HG02870 (cell line): ENCODE measurements around the gene SERPING1.
A peak's percentile ranks its signal among the peaks of the same experiment; 100 is the strongest.
"Not testable (repeated sequence)": the region's sequence is repeated elsewhere in the genome, so short reads cannot be mapped to it uniquely, and the experiment has no call there.

Source experiments
- ATAC-seq: cut with Tn5 transposase; IDR thresholded peaks from one replicate; pipeline ENCODE4 v1.9.1; 2021; ENCODE audit warnings: mild to moderate bottlenecking, moderate library complexity; ENCODE audit not compliant: unreplicated experiment

The SERPING1 gene

DNA sequence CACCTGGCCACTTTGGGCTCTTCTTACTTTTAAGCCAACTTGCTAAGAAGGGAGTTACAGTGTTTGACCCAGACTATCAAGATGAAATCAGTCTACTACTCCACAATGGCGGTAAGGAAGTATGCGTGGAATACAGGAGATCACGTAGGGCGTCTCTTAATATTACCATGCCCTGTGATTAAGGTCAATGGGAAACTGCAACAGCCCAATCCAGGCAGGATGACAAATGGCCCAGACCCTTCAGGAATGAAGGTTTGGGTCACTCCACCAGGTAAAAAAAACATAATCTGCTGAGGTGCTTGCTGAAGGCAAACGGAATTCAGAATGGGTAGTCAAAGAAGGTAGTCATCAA, 53.2 kb downstream of the SERPING1 start:
- ATAC-seq = no peak

DNA sequence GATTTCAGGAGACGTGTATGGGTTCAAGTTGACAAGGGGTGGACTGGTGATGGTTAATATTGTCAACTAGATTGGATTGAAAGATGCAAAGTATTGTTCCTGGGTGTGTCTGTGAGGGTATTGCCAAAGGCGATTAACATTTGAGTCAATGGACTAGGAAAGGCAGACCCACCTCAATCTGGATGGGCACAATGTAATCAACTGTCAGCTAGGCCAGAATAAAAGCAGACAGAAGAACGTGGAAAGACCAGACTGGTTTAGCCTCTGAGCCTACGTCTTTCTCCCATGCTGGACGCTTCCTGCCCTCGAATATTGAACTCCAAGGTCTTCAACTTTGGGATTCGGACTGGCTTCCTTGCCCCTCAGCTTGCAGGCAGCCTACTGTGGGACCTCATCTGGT, 53.9 kb downstream of the SERPING1 start:
- ATAC-seq = no peak

GRCh38 chr11:57652230-57652629, 54.7 kb downstream of the SERPING1 start:
- ATAC-seq = not testable (repeated sequence)

DNA sequence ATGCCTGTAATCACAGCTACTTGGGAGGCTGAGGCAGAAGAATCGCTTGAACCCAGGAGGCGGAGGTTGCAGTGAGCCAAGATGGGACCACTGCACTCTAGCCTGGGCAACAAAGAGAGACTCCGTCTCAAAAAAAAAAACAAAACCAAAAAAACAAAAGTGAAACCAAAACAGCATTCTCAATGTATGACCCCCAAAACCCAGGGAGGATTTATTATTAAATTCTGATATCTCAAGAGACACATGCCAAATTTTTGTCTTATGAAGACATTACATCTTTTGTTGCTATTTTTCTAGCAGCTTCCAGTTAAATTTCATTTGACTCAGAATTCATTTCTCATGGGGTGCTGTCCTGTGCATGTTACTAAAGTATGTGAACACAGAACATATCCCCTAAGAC, 55.2 kb downstream of the SERPING1 start:
- no peak for ATAC-seq

DNA sequence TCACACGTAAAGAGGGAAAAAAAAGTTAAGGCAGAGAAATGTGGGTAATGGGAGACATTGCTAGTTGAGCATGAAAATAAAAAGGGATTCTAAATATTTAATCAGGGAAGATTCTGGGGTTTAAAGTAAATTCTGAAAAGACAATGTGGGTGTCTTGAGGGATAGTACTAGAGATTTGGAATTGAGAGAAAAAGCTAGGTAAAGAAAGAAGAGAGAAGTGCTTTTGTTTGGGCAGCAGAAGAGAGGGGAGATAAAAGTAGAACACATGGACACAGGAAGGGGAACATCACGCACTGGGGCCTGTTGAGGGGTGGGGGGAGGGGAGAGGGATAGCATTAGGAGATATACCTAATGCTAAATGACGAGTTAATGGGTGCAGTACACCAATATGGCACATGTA, 55.7 kb downstream of the SERPING1 start:
- no peak for ATAC-seq

DNA sequence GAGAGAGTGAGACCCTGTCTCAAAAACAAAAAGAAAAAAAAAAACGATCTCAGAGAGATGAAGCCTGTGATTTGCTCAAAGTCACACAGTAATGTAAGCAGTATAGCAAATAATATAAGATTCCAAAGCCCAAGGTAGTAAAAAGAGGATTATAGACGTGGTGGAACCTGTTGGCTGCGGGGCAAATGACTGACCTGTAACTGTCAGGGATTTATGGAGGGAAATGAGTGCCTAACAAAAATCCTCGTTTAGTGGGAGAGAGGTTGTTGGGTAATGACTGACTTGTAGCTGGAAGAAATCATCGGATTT, 59.4 kb downstream of the SERPING1 start:
- ATAC-seq = no peak

DNA sequence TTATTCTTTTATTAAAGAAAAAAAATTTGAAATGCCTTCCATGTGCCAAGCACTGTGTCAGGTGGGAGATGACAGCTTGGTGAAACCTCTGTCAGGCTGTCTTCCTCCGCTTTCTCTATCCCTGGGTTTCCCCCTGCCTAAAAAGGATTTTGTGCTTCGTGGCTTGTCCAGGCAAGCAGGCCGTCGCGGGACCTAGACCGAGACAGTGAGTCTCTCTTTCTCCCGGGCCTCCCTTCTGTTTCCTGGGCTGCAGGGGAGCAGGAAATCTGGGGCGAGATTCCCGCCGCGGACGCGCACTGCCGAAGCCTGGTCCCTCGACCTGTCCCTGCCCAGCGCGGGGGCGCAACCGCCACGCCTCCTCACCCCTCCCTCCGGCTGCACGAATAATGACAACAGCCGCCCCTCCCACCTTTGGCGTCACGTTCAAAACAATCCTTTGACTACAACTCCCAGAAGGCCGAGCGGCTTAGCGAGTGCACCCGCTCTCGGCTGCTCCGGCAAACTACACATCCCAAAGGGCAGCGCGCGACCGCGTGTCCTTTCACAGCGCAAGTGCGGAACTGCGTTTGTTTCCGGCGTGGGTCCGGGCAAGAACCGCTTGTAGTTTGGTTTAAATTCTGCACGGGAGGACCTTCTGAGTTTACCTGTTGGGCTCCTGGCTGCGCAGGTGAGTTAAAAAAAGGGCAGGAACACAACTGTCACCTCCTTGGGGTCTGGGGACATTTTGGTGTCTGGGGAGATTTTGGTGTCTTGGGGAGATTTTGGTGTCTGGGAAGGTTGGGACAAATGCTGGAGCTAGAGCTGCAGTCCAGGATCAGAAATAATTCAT, 59.9 kb downstream of the SERPING1 start, which contains the start of gene CLP1:
TSS of gene CLP1 (plus strand) at position 569 of the 829 bp plus-strand sequence. CDS start 1,715 bp downstream, outside the sequence.
- peak; percentile 99 for ATAC-seq

GRCh38 chr11:57658023-57658361, 60.5 kb downstream of the SERPING1 start:
- no peak for ATAC-seq

DNA sequence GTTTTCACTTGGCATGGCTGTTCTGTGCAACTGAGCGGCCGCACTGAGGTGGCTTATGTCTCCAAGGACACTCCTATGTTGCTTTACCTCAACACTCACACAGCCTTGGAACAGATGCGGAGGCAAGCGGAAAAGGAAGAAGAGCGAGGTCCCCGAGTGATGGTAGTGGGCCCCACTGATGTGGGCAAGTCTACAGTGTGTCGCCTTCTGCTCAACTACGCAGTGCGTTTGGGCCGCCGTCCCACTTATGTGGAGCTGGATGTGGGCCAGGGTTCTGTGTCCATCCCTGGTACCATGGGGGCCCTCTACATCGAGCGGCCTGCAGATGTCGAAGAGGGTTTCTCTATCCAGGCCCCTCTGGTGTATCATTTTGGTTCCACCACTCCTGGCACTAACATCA, 62.2 kb downstream of the SERPING1 start:
- no peak for ATAC-seq

GRCh38 chr11:57662893-57663292, 65.4 kb downstream of the SERPING1 start:
- no peak for ATAC-seq

DNA sequence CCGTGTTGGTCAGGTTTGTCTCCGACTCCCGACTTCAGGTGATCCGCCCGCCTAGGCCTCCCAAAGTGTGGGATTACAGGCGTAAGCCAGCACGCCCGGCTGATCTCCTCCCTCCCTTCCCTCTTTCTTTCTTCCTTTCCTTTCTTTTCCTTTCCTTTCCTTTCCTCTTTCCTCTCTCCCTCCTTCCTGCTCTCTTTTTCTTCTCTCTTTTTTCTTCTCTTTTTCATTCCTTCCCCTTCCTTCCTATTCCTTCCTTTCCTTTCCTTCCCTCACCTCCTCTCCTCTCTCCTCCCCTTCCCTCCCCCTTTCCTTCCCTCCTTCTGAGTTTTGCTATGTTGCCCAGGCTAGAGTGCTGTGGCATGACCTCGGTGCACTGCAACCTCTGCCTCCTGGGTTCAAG, 66.5 kb downstream of the SERPING1 start:
- no peak for ATAC-seq
